HepG2 (cell line): ENCODE data around the gene STARD8. TPM values are rescaled to one million over a fixed set of nuclear protein-coding genes. Genes with fewer than 3 reads are reported as not detected.

Experiments used
- ATAC-seq: fragments of 200-7000 bp; cut with Tn5 transposase; 3 replicates; pipeline ENCODE4 v1.9.1; 2020; ENCODE audit warnings: mild to moderate bottlenecking, moderate library complexity
- BruUV-seq: library from RNA; stranded (reverse); fragments of 400-500 nt; replicated peaks from 2 replicates; lab custom pipeline; 2021; lab: Mats Ljungman, UMichigan
- CTCF ChIA-PET: fragments of 300-600 bp; formaldehyde crosslinking; extraction: SDS; loops from one replicate; lab custom pipeline; 2021; ENCODE audit warnings: low total read pairs, inconsistent platforms, low intra/inter-chr PET ratio; lab: Yijun Ruan, JAX
- POLR2A ChIA-PET: fragments of 350-600 bp; sonication (Branson Sonifier 250); formaldehyde crosslinking; loops from one replicate; lab custom pipeline; 2020; ENCODE audit warnings: antibody characterized with exemption, inconsistent platforms; lab: Yijun Ruan, JAX
- DNase-seq: peaks from one replicate; pipeline ENCODE4 v3.0.0-alpha.2; 2015; ENCODE audit warnings: low spot score
- FAIRE-seq: peaks from 3 replicates; lab custom pipeline; 2011; peaks lifted over from hg19 to GRCh38; lab: Jason Lieb, UNC
- H2AFZ ChIP-seq: one replicate; pipeline ENCODE4 v1.6.1; 2011; ENCODE audit warnings: low read length, inconsistent platforms
- H3K27ac ChIP-seq: fragments of 300-600 bp; 3 replicates; pipeline ENCODE4 v1.8.0; 2011; ENCODE audit warnings: mixed run types, mild to moderate bottlenecking, mixed read lengths, low read length, inconsistent platforms; ENCODE audit not compliant: insufficient read depth; ENCODE audit errors: extremely low read length
- H3K27me3 ChIP-seq, 2 experiments: fragments of 200-600 bp in 1 of 2; 2 replicates in 1 of 2; 3 replicates in 1 of 2; pipeline versions ENCODE4 v1.6.0 to v1.8.0; 2011; ENCODE audit warnings: low read length in 2 of 2, mild to moderate bottlenecking in 2 of 2, moderate library complexity in 2 of 2, inconsistent platforms in 1 of 2; ENCODE audit not compliant: insufficient read depth in 2 of 2, control insufficient read depth in 1 of 2
- H3K36me3 ChIP-seq, 2 experiments: fragments of 200-600 bp in 1 of 2; replicated peaks in 1 of 2; 2 replicates in 1 of 2; 3 replicates in 1 of 2; pipeline versions ENCODE4 v1.5.1 to v1.8.0; 2011; ENCODE audit warnings: low read length in 2 of 2, inconsistent platforms in 1 of 2; ENCODE audit not compliant: insufficient read depth in 2 of 2, control insufficient read depth in 1 of 2
- H3K4me1 ChIP-seq: 2 replicates; pipeline ENCODE4 v1.5.1; 2012; ENCODE audit warnings: low read length, inconsistent platforms; ENCODE audit not compliant: insufficient read depth
- H3K4me2 ChIP-seq: 2 replicates; pipeline ENCODE4 v1.6.0; 2011; ENCODE audit warnings: low read depth, low read length, inconsistent platforms
- H3K4me3 ChIP-seq, 3 experiments: fragments of 200-600 bp in 1 of 3; sonication (generic), shearing (Covaris generic) in 1 of 3; replicated peaks in 1 of 3; 2 replicates each; pipeline ENCODE4 v1.5.1; 2011 to 2016; ENCODE audit warnings: low read length in 3 of 3, inconsistent platforms in 2 of 3, low read depth in 2 of 3, mild to moderate bottlenecking in 2 of 3, control low read depth in 1 of 3, mixed read lengths in 1 of 3; ENCODE audit not compliant: insufficient read depth in 1 of 3
- H3K79me2 ChIP-seq: one replicate; pipeline ENCODE4 v1.6.1; 2011; ENCODE audit warnings: low read length, inconsistent platforms; ENCODE audit not compliant: insufficient read depth
- H3K9ac ChIP-seq: 2 replicates; pipeline ENCODE4 v1.6.0; 2011; ENCODE audit warnings: mild to moderate bottlenecking, low read depth, low read length, inconsistent platforms; ENCODE audit not compliant: insufficient read depth
- H3K9me3 ChIP-seq: 2 replicates; pipeline ENCODE4 v1.5.1; 2012; ENCODE audit warnings: mild to moderate bottlenecking, low read length
- H4K20me1 ChIP-seq: 2 replicates; pipeline ENCODE4 v1.6.0; 2011; ENCODE audit warnings: inconsistent platforms, mild to moderate bottlenecking, low read length, moderate library complexity; ENCODE audit not compliant: insufficient read depth
- EHMT2 ChIP-seq: fragments of 200-600 bp; sonication (generic); IDR thresholded peaks from 2 replicates; pipeline ENCODE4 v1.7.0; 2017; ENCODE audit warnings: antibody characterized with exemption, low read depth, low read length, borderline replicate concordance
- EZH2 ChIP-seq: conservative IDR thresholded peaks from 2 replicates; pipeline ENCODE4 v1.6.1; 2012; ENCODE audit warnings: mild to moderate bottlenecking, low read depth, low read length, moderate library complexity
- GRHL1 ChIP-seq: sonication (generic); formaldehyde crosslinking; conservative IDR thresholded peaks from 2 replicates; pipeline ENCODE4 v1.8.0; 2022; ENCODE audit warnings: missing genetic modification reagents
- HNRNPH1 ChIP-seq: fragments of 200-400 bp; formaldehyde crosslinking; optimal IDR thresholded peaks from 2 replicates; pipeline ENCODE3; 2017; ENCODE audit warnings: mild to moderate bottlenecking, low read depth, low read length
- MBNL3 ChIP-seq: fragments of 250-450 bp; sonication (Bioruptor Pico); conservative IDR thresholded peaks from 2 replicates; pipeline ENCODE4 v1.8.0; 2022; ENCODE audit warnings: mild to moderate bottlenecking, inconsistent platforms
- MEIS1 ChIP-seq: sonication (generic); formaldehyde crosslinking; IDR thresholded peaks from 2 replicates; pipeline ENCODE4 v1.9.0; 2021; ENCODE audit warnings: mild to moderate bottlenecking, missing genetic modification reagents, moderate library complexity, borderline replicate concordance
- RBM22 ChIP-seq: fragments of 200-400 bp; formaldehyde crosslinking; optimal IDR thresholded peaks from 2 replicates; pipeline ENCODE3; 2017; ENCODE audit warnings: mild to moderate bottlenecking, low read length, moderate library complexity
- ZBTB1 ChIP-seq: sonication (generic); formaldehyde crosslinking; IDR thresholded peaks from 2 replicates; pipeline ENCODE4 v1.4.0; 2020; ENCODE audit warnings: missing genetic modification reagents, borderline replicate concordance
- ZNF230 ChIP-seq: sonication (generic); formaldehyde crosslinking; IDR thresholded peaks from 2 replicates; pipeline ENCODE4 v1.4.0; 2020; ENCODE audit warnings: mild to moderate bottlenecking, missing genetic modification reagents
- ZNF350 ChIP-seq: sonication (generic); formaldehyde crosslinking; IDR thresholded peaks from 2 replicates; pipeline ENCODE4 v1.4.0; 2020; ENCODE audit warnings: mild to moderate bottlenecking, low read depth, missing genetic modification reagents, borderline replicate concordance
- ZNF549 ChIP-seq: sonication (generic); formaldehyde crosslinking; IDR thresholded peaks from 2 replicates; pipeline ENCODE4 v1.5.0; 2020; ENCODE audit warnings: missing genetic modification reagents
- WGBS: methylation state at CpG from one replicate; pipeline ENCODE4 v1.1.6; 2017; ENCODE audit warnings: low lambda C conversion rate; 5-methylcytosine and 5-hydroxymethylcytosine counted together
- in situ Hi-C: cut with HindIII; loops from 2 replicates; pipeline ENCODE4 v1.10.0; 2017; ENCODE audit warnings: low pct_unique_long_range_greater_than_20kb; ENCODE audit not compliant: extremely low pct_ligation_motif_present
- intact Hi-C: fragments of 100-400 bp; cut with micrococcal nuclease; formaldehyde crosslinking; loops from one replicate; pipeline ENCODE4 v1.10.0; 2022; ENCODE audit not compliant: unreplicated experiment
- polyA plus RNA-seq, 8 experiments: library from polyadenylated mRNA; depleted of rRNA in 3 of 8; stranded (reverse) in 7 of 8; unstranded in 1 of 8; fragments of >200 nt; fragmentation: Illumina TruSeq in 4 of 8; extraction: Trizol in 4 of 8; gene quantifications; 2 replicates each; pipeline versions ENCODE4 v1.2.1 to v1.2.3, GENCODE V29; 2011 to 2016; ENCODE audit warnings: low read depth in 4 of 8, missing spikeins in 1 of 8, mixed read lengths in 1 of 8; ENCODE audit not compliant: insufficient read depth in 1 of 8
- total RNA-seq, 5 experiments: library from RNA; depleted of rRNA; stranded (reverse); fragments of >200 nt; fragmentation: Illumina TruSeq; extraction: Trizol; gene quantifications; 2 replicates each; pipeline ENCODE4 v1.2.3, GENCODE V29; 2016; ENCODE audit warnings: low read depth in 1 of 5

The STARD8 gene
- total and polyA plus RNA-seq, 2 of the 13 experiments (the other 11 are each of a cell fraction or from before 2014, with no cell fraction given): 0.02 to 0.09 TPM

GRCh38 chrX:68672581-68673318 lies 25.3 kb downstream of the STARD8 start:
- H2AFZ ChIP-seq: no peak overlapping the region
- WGBS: 4% methylated on average over 3 of the region's 3 CpGs
- no peak for DNase-seq
- TF ChIP-seq ZNF230: no peak
- TF ChIP-seq RBM22: no peak
- TF ChIP-seq EZH2: no peak
- TF ChIP-seq MEIS1 (CRISPR knock-in tag): no peak
- no peak for TF ChIP-seq EHMT2
- TF ChIP-seq ZBTB1 (CRISPR knock-in tag): no peak
- TF ChIP-seq MBNL3 (CRISPR knock-in tag): no peak
- TF ChIP-seq ZNF549 (CRISPR knock-in tag): no peak
- no peak for TF ChIP-seq ZNF350 (CRISPR knock-in tag)
- no peak overlapping the region for H3K27ac ChIP-seq
- BruUV-seq: no TSS peak
- H3K4me1 ChIP-seq: no peaks in the 10 kb centered on the region
- H3K9me3 ChIP-seq: no peaks in the 10 kb centered on the region
- FAIRE-seq: no peak
- intact Hi-C loops: no loop called here
- in situ Hi-C loops: no loop called here
- H3K4me2 ChIP-seq: no peak overlapping the region
- no peaks in the 10 kb centered on the region for H3K36me3 ChIP-seq
- H3K9ac ChIP-seq: no peak overlapping the region
- POLR2A ChIA-PET: no interaction called here
- CTCF ChIA-PET: no interaction called here
- no peaks in the 10 kb centered on the region for H3K27me3 ChIP-seq
- no peak overlapping the region for H3K4me3 ChIP-seq
- H4K20me1 ChIP-seq: no peaks in the 10 kb centered on the region
- H3K79me2 ChIP-seq: no peaks in the 10 kb centered on the region
- no peak for ATAC-seq

- no peak for DNase-seq
- no peak for TF ChIP-seq HNRNPH1
- TF ChIP-seq GRHL1 (CRISPR knock-in tag): no peak
- Histone ChIP-seq H3K36me3 (no peaks in the 10 kb centered on the region), H3K9ac (no peak overlapping the region), H3K4me1 (no peaks in the 10 kb centered on the region), H2AFZ (no peak overlapping the region), H3K4me3 (no peak overlapping the region), H4K20me1 (no peaks in the 10 kb centered on the region), H3K27ac (no peak overlapping the region), H3K4me2 (no peak overlapping the region), H3K27me3 (no peaks in the 10 kb centered on the region), H3K79me2 (no peaks in the 10 kb centered on the region), H3K9me3 (no peaks in the 10 kb centered on the region)
- FAIRE-seq: no peak
- in situ Hi-C loops (no loop called here), intact Hi-C loops (no loop called here)
- BruUV-seq: no TSS peak
- ChIA-PET CTCF (no interaction called here), POLR2A (no interaction called here)
- 50% methylated on average over 2 of the region's 4 CpGs for WGBS
- no peak for ATAC-seq
Measured at GRCh38 chrX:68675571-68675970, 28.1 kb downstream of the STARD8 start.
